ENCODE results near the gene ZNF346.

The ZNF346 gene

DNA sequence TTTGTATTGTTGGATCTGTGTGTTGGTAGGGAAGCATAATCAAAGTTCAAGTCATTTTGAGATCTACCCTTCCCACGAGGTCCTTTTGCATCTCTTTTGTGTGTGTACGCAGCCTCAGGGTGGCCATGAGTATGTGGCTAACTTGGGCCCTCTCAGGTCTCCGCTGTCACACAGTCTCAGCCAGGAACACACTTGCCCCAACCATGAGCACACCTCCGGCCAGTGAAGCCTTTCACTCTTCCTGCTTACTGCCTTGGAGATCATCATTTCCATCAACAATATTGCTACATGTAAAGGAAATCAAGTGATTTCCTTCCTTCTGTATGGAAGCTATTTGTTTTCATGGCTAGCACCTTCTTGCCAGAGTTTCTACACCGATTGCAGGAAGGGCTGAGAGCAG is 13.9 kb downstream of the ZNF346 start:
- TF ChIP-seq ZFX (IDR thresholded peaks at IDR 0.05; ENCODE audit: borderline replicate concordance) (no peak), CTCF (IDR thresholded peaks at IDR 0.05) (no peak)

GRCh38 chr5:177036921-177037320 is 14.4 kb downstream of the ZNF346 start:
- no peak overlapping the region for H3K27ac ChIP-seq
- TF ChIP-seq CTCF (IDR thresholded peaks at IDR 0.05) (no peak), ZFX (IDR thresholded peaks at IDR 0.05; ENCODE audit: borderline replicate concordance) (no peak)

More for the DNA sequence above, 13.9 kb downstream of the ZNF346 start:
- H3K27ac ChIP-seq, result no peak overlapping the region

GRCh38 chr5:177040814-177041420 is 18.4 kb downstream of the ZNF346 start:
- no peak overlapping the region for H3K27ac ChIP-seq
- TF ChIP-seq CTCF (IDR thresholded peaks at IDR 0.05) (no peak), ZFX (IDR thresholded peaks at IDR 0.05; ENCODE audit: borderline replicate concordance) (no peak)

DNA sequence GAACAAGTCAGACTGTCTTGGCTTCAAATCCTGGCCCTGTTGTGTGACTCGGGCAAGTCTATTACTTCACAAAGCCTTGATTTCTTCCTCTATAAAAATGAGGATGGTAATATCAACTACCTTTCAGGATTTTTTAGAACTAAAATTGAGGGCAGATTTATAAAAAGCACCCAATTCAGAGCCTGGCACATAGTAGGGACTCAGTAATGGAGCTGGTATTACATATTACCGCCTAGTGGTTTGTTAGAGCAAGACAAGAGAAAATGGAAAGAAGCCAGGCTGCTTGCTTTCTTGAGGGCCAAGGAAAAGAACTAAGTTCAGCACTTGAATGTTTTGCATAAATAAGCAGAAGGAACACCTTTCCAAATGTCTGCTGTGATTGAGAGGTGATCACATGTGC is 19.4 kb downstream of the ZNF346 start:
- H3K27ac ChIP-seq, result no peak overlapping the region
- TF ChIP-seq CTCF (IDR thresholded peaks at IDR 0.05), result no peak
- TF ChIP-seq ZFX (IDR thresholded peaks at IDR 0.05; ENCODE audit: borderline replicate concordance), result no peak

DNA sequence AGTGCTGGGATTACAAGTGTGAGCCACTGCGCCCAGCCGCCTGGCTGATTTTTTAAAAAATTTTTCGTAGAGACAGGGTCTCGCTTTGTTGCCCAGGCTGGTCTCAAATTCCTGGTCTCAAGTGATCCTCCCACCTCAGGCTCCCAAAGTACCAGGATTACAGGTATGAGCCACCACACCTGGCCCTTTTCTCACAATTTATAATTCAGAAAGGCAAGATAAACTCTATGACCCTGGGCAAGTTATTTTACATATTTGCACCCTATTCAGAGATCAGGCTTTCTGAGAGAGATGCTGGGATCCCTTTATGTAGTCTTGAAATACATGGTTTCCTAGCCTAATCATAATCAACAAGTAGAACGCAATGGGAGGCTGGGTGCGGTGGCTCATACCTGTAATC is 20.6 kb downstream of the ZNF346 start:
- H3K27ac ChIP-seq, result no peak overlapping the region
- no peak for TF ChIP-seq ZFX (IDR thresholded peaks at IDR 0.05; ENCODE audit: borderline replicate concordance)
- TF ChIP-seq CTCF (IDR thresholded peaks at IDR 0.05), result no peak

GRCh38 chr5:177043958-177044357 is 21.5 kb downstream of the ZNF346 start:
- TF ChIP-seq CTCF (IDR thresholded peaks at IDR 0.05), result no peak
- no peak for TF ChIP-seq ZFX (IDR thresholded peaks at IDR 0.05; ENCODE audit: borderline replicate concordance)
- H3K27ac ChIP-seq, result no peak overlapping the region

GRCh38 chr5:177044641-177045040 is 22.1 kb downstream of the ZNF346 start:
- TF ChIP-seq ZFX (IDR thresholded peaks at IDR 0.05; ENCODE audit: borderline replicate concordance) (no peak), CTCF (IDR thresholded peaks at IDR 0.05) (no peak)
- H3K27ac ChIP-seq, result no peak overlapping the region
